Cerebellar cortex (tissue), 1 donor: Measurements from ENCODE around the gene METTL17.

Source experiments
- DNase-seq: peaks from one replicate; pipeline ENCODE4 v3.0.0-alpha.2; 2015; ENCODE audit warnings: low spot score

The METTL17 gene

DNA sequence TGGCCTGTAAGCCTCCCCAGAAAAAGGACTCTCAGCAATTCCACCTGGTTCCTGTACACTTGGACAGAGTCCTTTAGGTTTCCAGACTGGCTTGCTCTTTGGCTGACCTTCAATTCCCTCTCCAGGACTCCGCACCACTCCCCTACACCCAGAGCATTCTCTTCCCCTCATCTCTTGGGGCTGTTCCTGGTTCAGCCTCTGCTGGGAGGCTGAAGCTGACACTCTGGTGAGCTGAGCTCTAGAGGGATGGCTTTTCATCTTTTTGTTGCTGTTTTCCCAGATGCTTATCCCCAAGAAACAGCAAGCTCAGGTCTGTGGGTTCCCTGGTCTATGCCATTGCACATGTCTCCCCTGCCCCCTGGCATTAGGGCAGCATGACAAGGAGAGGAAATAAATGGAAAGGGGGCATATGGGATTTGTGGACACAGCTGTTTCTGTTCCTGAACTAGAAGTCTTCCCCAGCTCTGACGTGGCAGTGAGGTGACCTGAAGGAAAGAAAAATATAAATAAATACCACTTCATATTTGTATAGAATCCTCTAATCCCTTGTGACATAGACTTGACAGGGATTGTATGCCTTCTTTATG lies 53.7 kb downstream of the METTL17 start:
- no peak for DNase-seq

DNA sequence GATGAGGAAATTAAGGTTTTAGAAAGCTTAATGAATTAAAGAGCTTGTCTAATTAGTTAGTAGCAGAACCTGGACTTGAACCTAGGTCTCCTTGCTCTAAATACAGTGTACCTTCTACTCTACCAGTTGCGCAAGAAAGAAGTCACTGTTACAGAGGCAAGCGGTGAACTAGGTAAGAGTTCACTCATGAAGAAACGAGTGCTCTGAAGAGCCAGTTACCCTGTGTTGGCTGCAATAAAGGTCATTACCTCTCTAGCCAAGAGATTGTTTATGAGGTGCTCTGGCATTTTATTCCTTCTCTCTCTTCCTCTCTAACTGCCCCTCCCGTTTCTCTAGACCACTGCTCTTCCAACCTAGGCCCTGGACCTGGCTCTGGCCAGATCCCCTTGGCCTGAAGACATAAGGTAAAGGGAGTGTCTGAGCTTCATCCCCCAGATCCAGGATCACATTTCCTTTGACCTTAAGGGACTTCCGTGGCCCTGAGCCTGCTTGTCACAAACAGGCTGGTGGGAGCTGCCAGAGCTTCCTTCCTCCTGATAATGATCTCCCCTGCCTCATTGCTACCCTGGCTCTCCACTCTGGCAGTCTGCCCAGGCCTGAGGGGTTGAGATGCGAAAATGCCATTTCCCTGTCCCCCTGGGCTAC lies 54.3 kb downstream of the METTL17 start:
- no peak for DNase-seq
